NB4 (cell line): ENCODE measurements around the gene VSIG10L.

Experiments
- POLR2A ChIP-seq: IDR thresholded peaks from 2 replicates; pipeline ENCODE4 v1.6.1; 2011; ENCODE audit warnings: mild to moderate bottlenecking; ENCODE audit not compliant: insufficient read length; ENCODE audit errors: extremely low read depth
- TF ChIP-seq, protein P1 (sequence below): IDR thresholded peaks from one replicate; pipeline ENCODE4 v1.5.1; 2012; ENCODE audit warnings: low read depth, low read length
- TF ChIP-seq, protein P2 (sequence below): IDR thresholded peaks from 2 replicates; pipeline ENCODE4 v1.6.1; 2011; ENCODE audit warnings: low read depth, low read length

GRCh38 chr19:51295382-51296126, 46.4 kb downstream of the VSIG10L start:
- TF ChIP-seq, protein P1, sequence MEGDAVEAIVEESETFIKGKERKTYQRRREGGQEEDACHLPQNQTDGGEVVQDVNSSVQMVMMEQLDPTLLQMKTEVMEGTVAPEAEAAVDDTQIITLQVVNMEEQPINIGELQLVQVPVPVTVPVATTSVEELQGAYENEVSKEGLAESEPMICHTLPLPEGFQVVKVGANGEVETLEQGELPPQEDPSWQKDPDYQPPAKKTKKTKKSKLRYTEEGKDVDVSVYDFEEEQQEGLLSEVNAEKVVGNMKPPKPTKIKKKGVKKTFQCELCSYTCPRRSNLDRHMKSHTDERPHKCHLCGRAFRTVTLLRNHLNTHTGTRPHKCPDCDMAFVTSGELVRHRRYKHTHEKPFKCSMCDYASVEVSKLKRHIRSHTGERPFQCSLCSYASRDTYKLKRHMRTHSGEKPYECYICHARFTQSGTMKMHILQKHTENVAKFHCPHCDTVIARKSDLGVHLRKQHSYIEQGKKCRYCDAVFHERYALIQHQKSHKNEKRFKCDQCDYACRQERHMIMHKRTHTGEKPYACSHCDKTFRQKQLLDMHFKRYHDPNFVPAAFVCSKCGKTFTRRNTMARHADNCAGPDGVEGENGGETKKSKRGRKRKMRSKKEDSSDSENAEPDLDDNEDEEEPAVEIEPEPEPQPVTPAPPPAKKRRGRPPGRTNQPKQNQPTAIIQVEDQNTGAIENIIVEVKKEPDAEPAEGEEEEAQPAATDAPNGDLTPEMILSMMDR, result no peak
- no peak for TF ChIP-seq POLR2A
- TF ChIP-seq, protein P2, sequence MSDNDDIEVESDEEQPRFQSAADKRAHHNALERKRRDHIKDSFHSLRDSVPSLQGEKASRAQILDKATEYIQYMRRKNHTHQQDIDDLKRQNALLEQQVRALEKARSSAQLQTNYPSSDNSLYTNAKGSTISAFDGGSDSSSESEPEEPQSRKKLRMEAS, result no peak
